HepG2 (cell line): ENCODE data around the gene MSMB. TPM values are rescaled to one million over a fixed set of nuclear protein-coding genes. Genes with fewer than 3 reads are reported as not detected.
A peak's percentile ranks its signal among the peaks of the same experiment; 100 is the strongest.

Experiments
- ELF4 ChIP-seq: sonication (generic); formaldehyde crosslinking; IDR thresholded peaks from 2 replicates; pipeline ENCODE4 v1.5.0; 2020; ENCODE audit warnings: missing genetic modification reagents, mild to moderate bottlenecking, moderate library complexity, borderline replicate concordance
- GABPA ChIP-seq, 2 experiments: IDR thresholded peaks; 2 replicates each; pipeline ENCODE4 v1.6.1; 2011 to 2016; ENCODE audit warnings: low read depth in 2 of 2, low read length in 1 of 2, missing biosample characterization in 1 of 2, missing genetic modification characterization in 1 of 2
- KMT2B ChIP-seq: IDR thresholded peaks from 2 replicates; pipeline ENCODE4 v1.6.1; 2016; ENCODE audit warnings: missing genetic modification reagents, missing compliant biosample characterization
- NONO ChIP-seq, 2 experiments: fragments of 450-650 bp in 1 of 2; sonication (generic) in 1 of 2; formaldehyde crosslinking in 1 of 2; IDR thresholded peaks in 1 of 2; conservative IDR thresholded peaks in 1 of 2; 2 replicates each; pipeline versions ENCODE4 v1.6.1 to v1.8.0; 2017 to 2022; ENCODE audit warnings: mild to moderate bottlenecking in 1 of 2, missing genetic modification reagents in 1 of 2, moderate library complexity in 1 of 2
- WIZ ChIP-seq: sonication (generic); formaldehyde crosslinking; IDR thresholded peaks from 2 replicates; pipeline ENCODE4 v1.5.1; 2020; ENCODE audit warnings: mild to moderate bottlenecking, missing genetic modification reagents
- ZNF335 ChIP-seq: sonication (generic); formaldehyde crosslinking; IDR thresholded peaks from 2 replicates; pipeline ENCODE4 v1.4.0; 2020; ENCODE audit warnings: missing genetic modification reagents
- polyA plus RNA-seq, 8 experiments: library from polyadenylated mRNA; depleted of rRNA in 3 of 8; stranded (reverse) in 7 of 8; unstranded in 1 of 8; fragments of >200 nt; fragmentation: Illumina TruSeq in 4 of 8; extraction: Trizol in 4 of 8; gene quantifications; 2 replicates each; pipeline versions ENCODE4 v1.2.1 to v1.2.3, GENCODE V29; 2011 to 2016; ENCODE audit warnings: low read depth in 4 of 8, missing spikeins in 1 of 8, mixed read lengths in 1 of 8; ENCODE audit not compliant: insufficient read depth in 1 of 8
- total RNA-seq, 5 experiments: library from RNA; depleted of rRNA; stranded (reverse); fragments of >200 nt; fragmentation: Illumina TruSeq; extraction: Trizol; gene quantifications; 2 replicates each; pipeline ENCODE4 v1.2.3, GENCODE V29; 2016; ENCODE audit warnings: low read depth in 1 of 5
- TF ChIP-seq, protein P1 (sequence below), 2 experiments: fragments of 450-650 bp in 1 of 2; sonication (generic) in 1 of 2; formaldehyde crosslinking in 1 of 2; IDR thresholded peaks; 2 replicates each; pipeline versions ENCODE4 v1.6.1 to v1.8.0; 2016 to 2022; ENCODE audit warnings: antibody characterized with exemption in 1 of 2, mild to moderate bottlenecking in 1 of 2, missing genetic modification reagents in 1 of 2
- TF ChIP-seq, protein P2 (sequence below): sonication (generic); formaldehyde crosslinking; IDR thresholded peaks from 2 replicates; pipeline ENCODE4 v1.4.0; 2020; ENCODE audit warnings: missing genetic modification reagents
- TF ChIP-seq, protein P3 (sequence below), 2 experiments: sonication (generic) in 1 of 2; formaldehyde crosslinking in 1 of 2; IDR thresholded peaks; 2 replicates each; pipeline versions ENCODE4 v1.6.1 to v1.9.0; 2014 to 2022; ENCODE audit warnings: antibody characterized with exemption in 1 of 2, borderline replicate concordance in 1 of 2, inconsistent platforms in 1 of 2, low read depth in 1 of 2, missing genetic modification reagents in 1 of 2

Gene MSMB
- total and polyA plus RNA-seq, 2 of the 13 experiments (the other 11 are each of a cell fraction or from before 2014, with no cell fraction given), result 0.84 TPM; not detected in 1

DNA sequence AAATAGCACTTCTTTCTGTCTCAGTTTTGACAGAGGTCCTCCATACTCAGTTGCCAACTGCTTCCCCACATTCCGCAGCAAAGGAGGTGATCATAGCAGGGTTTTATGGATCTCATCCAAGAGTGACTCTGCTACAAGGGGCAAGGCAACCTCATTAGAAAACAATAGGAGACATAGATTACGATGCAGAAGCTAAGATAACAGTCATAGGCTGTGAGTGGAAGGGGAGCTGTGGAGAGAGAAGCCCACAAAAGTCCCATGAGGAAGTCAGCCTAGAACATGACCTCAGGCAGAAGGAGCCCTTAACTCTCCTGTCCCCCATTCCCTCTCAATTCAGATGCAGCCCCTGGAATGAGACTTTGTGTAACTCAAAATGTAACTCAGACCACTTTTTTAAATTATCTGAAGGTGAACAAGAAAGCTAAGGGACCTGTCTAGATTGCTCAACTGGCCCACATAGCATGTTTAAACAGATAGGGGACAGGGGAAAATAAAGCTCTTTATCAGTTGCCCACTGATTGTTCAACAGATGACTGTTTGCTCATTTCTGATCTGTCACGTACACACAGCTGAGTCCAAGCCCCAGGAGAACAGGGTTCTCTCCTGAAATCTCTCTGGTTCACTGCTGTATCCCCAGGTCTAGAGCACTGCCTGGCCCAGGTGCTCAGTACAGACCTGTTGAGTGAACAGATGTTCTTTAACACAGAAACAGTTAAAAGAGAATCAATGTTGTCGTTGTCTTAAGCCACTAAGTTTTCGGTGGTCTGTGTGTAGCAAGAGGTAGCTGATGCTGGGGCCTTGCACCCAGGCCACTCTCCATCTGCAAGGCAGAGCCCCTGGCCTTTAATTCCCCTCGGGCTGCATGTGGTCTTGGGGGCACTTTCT is 14.2 kb downstream of the MSMB start (continued):
- TF ChIP-seq, protein P1, sequence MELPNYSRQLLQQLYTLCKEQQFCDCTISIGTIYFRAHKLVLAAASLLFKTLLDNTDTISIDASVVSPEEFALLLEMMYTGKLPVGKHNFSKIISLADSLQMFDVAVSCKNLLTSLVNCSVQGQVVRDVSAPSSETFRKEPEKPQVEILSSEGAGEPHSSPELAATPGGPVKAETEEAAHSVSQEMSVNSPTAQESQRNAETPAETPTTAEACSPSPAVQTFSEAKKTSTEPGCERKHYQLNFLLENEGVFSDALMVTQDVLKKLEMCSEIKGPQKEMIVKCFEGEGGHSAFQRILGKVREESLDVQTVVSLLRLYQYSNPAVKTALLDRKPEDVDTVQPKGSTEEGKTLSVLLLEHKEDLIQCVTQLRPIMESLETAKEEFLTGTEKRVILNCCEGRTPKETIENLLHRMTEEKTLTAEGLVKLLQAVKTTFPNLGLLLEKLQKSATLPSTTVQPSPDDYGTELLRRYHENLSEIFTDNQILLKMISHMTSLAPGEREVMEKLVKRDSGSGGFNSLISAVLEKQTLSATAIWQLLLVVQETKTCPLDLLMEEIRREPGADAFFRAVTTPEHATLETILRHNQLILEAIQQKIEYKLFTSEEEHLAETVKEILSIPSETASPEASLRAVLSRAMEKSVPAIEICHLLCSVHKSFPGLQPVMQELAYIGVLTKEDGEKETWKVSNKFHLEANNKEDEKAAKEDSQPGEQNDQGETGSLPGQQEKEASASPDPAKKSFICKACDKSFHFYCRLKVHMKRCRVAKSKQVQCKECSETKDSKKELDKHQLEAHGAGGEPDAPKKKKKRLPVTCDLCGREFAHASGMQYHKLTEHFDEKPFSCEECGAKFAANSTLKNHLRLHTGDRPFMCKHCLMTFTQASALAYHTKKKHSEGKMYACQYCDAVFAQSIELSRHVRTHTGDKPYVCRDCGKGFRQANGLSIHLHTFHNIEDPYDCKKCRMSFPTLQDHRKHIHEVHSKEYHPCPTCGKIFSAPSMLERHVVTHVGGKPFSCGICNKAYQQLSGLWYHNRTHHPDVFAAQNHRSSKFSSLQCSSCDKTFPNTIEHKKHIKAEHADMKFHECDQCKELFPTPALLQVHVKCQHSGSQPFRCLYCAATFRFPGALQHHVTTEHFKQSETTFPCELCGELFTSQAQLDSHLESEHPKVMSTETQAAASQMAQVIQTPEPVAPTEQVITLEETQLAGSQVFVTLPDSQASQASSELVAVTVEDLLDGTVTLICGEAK (IDR thresholded peaks at IDR 0.05), result peak; percentile 97
- TF ChIP-seq, protein P1 (CRISPR knock-in tag; IDR thresholded peaks at IDR 0.05), result peak; percentile 100
- TF ChIP-seq GABPA (IDR thresholded peaks at IDR 0.05; ENCODE audit: low read depth, low read length), result no peak
- TF ChIP-seq GABPA (CRISPR knock-in tag; IDR thresholded peaks at IDR 0.05; ENCODE audit: low read depth), result 0 out of 2 replicates have a peak, but pooled peaks have one; percentile 29
- no peak for TF ChIP-seq NONO (IDR thresholded peaks at IDR 0.05)
- TF ChIP-seq NONO (CRISPR knock-in tag; conservative IDR thresholded peaks at IDR 0.05), result peak; percentile 67
- peak; percentile 35; the same call in 1 of the 2 replicates for TF ChIP-seq WIZ (CRISPR knock-in tag)
- TF ChIP-seq, protein P2, sequence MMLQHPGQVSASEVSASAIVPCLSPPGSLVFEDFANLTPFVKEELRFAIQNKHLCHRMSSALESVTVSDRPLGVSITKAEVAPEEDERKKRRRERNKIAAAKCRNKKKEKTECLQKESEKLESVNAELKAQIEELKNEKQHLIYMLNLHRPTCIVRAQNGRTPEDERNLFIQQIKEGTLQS (CRISPR knock-in tag), result 0 out of 2 replicates have a peak, but pooled peaks have one; percentile 35
- TF ChIP-seq ZNF335 (CRISPR knock-in tag), result peak; percentile 3; the same call in 1 of the 2 replicates
- TF ChIP-seq, protein P3, sequence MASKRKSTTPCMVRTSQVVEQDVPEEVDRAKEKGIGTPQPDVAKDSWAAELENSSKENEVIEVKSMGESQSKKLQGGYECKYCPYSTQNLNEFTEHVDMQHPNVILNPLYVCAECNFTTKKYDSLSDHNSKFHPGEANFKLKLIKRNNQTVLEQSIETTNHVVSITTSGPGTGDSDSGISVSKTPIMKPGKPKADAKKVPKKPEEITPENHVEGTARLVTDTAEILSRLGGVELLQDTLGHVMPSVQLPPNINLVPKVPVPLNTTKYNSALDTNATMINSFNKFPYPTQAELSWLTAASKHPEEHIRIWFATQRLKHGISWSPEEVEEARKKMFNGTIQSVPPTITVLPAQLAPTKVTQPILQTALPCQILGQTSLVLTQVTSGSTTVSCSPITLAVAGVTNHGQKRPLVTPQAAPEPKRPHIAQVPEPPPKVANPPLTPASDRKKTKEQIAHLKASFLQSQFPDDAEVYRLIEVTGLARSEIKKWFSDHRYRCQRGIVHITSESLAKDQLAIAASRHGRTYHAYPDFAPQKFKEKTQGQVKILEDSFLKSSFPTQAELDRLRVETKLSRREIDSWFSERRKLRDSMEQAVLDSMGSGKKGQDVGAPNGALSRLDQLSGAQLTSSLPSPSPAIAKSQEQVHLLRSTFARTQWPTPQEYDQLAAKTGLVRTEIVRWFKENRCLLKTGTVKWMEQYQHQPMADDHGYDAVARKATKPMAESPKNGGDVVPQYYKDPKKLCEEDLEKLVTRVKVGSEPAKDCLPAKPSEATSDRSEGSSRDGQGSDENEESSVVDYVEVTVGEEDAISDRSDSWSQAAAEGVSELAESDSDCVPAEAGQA (IDR thresholded peaks at IDR 0.05; ENCODE audit: low read depth), result 0 out of 2 replicates have a peak, but pooled peaks have one; percentile 38
- TF ChIP-seq, protein P3 (CRISPR knock-in tag; IDR thresholded peaks at IDR 0.05; ENCODE audit: borderline replicate concordance), result no peak
- 0 out of 2 replicates have a peak, but pooled peaks have one; percentile 6 for TF ChIP-seq KMT2B (CRISPR knock-in tag)
- TF ChIP-seq ELF4 (CRISPR knock-in tag), result no peak
